Neutrophil (primary cell): ENCODE results near the gene GSTM5.
"Not testable (repeated sequence)": the region's sequence is repeated elsewhere in the genome, so short reads cannot be mapped to it uniquely, and the experiment has no call there.

ENCODE experiments used
- H3K27ac ChIP-seq: fragments of 200-600 bp; sonication (generic); 2 replicates; pipeline ENCODE4 v1.5.1; 2016; ENCODE audit warnings: mild to moderate bottlenecking, moderate library complexity
- H3K27me3 ChIP-seq: fragments of 200-600 bp; sonication (generic); 2 replicates; pipeline ENCODE4 v1.6.0; 2016; ENCODE audit warnings: mild to moderate bottlenecking
- H3K36me3 ChIP-seq: fragments of 200-600 bp; sonication (generic); 2 replicates; pipeline ENCODE4 v1.5.1; 2017
- H3K4me1 ChIP-seq, 2 experiments: fragments of 200-600 bp in 1 of 2; sonication (generic) in 1 of 2; 1 replicate in 1 of 2; 2 replicates in 1 of 2; pipeline versions ENCODE4 v1.5.1 to v1.6.1; 2013 to 2016; ENCODE audit warnings: low read depth in 1 of 2, low read length in 1 of 2, mild to moderate bottlenecking in 1 of 2, moderate library complexity in 1 of 2; ENCODE audit not compliant: control insufficient read depth in 1 of 2, insufficient read depth in 1 of 2
- H3K4me3 ChIP-seq, 2 experiments: fragments of 200-600 bp in 1 of 2; sonication (generic) in 1 of 2; 1 replicate in 1 of 2; 2 replicates in 1 of 2; pipeline ENCODE4 v1.5.1; 2013 to 2016; ENCODE audit warnings: low read depth in 1 of 2, low read length in 1 of 2, mild to moderate bottlenecking in 1 of 2, moderate library complexity in 1 of 2
- H3K9me3 ChIP-seq: fragments of 200-600 bp; sonication (generic); 2 replicates; pipeline ENCODE4 v1.5.1; 2016
- TF ChIP-seq, protein P1 (sequence below): fragments of 200-600 bp; sonication (generic); IDR thresholded peaks from 2 replicates; pipeline ENCODE4 v1.5.1; 2016; ENCODE audit warnings: antibody characterized with exemption

Gene GSTM5

DNA sequence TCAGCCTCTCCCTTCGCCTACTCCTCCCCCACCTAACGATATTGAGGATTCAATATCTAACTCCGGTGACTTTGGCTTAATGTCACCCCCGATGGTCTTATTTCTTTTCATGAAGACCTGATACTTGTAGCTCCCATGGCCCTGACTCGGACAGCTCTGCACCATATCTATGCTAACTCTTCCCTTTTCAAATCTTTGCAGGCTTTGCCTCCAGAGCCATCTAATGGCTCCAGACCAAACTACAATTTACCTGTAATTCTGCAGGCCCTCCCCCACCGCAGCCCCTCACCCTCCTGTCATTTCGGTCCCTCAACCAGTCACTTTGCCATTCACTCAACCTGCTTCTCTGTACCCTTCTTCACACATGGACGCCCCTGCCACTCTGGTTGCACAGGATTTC lies 7.9 kb upstream of the GSTM5 start:
- H3K27ac ChIP-seq, result no peak overlapping the region
- TF ChIP-seq, protein P1, sequence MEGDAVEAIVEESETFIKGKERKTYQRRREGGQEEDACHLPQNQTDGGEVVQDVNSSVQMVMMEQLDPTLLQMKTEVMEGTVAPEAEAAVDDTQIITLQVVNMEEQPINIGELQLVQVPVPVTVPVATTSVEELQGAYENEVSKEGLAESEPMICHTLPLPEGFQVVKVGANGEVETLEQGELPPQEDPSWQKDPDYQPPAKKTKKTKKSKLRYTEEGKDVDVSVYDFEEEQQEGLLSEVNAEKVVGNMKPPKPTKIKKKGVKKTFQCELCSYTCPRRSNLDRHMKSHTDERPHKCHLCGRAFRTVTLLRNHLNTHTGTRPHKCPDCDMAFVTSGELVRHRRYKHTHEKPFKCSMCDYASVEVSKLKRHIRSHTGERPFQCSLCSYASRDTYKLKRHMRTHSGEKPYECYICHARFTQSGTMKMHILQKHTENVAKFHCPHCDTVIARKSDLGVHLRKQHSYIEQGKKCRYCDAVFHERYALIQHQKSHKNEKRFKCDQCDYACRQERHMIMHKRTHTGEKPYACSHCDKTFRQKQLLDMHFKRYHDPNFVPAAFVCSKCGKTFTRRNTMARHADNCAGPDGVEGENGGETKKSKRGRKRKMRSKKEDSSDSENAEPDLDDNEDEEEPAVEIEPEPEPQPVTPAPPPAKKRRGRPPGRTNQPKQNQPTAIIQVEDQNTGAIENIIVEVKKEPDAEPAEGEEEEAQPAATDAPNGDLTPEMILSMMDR, result no peak
- H3K9me3 ChIP-seq, result peaks cover 13% of the 10 kb centered on the region
- no peaks in the 10 kb centered on the region for H3K27me3 ChIP-seq
- no peaks in the 10 kb centered on the region for H3K36me3 ChIP-seq
- no peaks in the 10 kb centered on the region for H3K4me1 ChIP-seq
- H3K4me3 ChIP-seq, result no peak overlapping the region

DNA sequence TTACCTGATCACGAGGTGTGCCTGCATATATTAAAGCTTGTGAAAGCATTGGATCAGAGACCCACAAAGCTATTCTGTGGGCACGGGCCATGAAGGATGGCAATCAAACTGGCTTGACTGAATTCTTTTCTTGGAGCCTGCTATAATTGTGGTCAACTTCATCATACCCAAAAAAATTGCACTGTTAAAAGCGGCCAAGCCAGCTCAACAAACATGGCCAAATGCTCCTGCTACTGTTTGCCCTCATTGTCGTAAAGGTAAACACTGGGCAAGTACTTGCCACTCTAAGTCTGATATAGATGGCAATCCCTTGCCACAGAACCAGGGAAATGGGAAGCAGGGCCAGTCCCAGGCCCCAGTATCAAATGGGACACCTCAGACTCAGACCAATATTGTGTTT lies 6.6 kb upstream of the GSTM5 start:
- peaks cover 13% of the 10 kb centered on the region for H3K9me3 ChIP-seq
- H3K4me3 ChIP-seq, result no peak overlapping the region
- TF ChIP-seq, protein P1, result no peak
- H3K4me1 ChIP-seq, result no peaks in the 10 kb centered on the region
- no peaks in the 10 kb centered on the region for H3K27me3 ChIP-seq
- no peaks in the 10 kb centered on the region for H3K36me3 ChIP-seq
- no peak overlapping the region for H3K27ac ChIP-seq

DNA sequence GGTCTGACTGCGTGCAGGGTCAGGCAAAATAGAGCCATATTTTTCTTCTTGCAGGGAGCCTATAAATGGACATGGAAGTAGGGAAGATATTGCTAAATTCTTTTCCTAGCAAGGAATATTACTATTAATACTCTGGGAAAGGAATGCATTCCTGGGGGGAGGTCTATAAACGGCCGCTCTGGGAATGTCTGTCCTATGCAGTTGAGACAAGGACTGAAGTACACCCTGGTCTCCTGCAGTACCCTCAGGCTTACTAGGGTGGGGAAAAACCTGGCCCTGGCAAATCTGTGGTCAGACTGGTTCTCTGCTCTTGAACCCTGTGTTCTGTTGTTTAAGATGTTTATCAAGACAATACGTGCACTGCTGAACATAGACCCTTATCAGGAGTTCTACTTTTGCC lies 3.1 kb upstream of the GSTM5 start:
- H3K36me3 ChIP-seq, H3K27ac ChIP-seq, H3K4me1 ChIP-seq, H3K4me3 ChIP-seq: not testable (repeated sequence)
- H3K9me3 ChIP-seq, result peaks cover 13% of the 10 kb centered on the region
- H3K27me3 ChIP-seq, result peaks cover 14% of the 10 kb centered on the region

GRCh38 chr1:109709822-109710221 lies 2.2 kb upstream of the GSTM5 start:
- H3K27ac ChIP-seq, H3K4me1 ChIP-seq, H3K4me3 ChIP-seq, H3K36me3 ChIP-seq: not testable (repeated sequence)
- H3K9me3 ChIP-seq, result peaks cover 13% of the 10 kb centered on the region
- H3K27me3 ChIP-seq, result peaks cover 14% of the 10 kb centered on the region

GRCh38 chr1:109712321-109712864 lies 342 bp downstream of the GSTM5 start:
- peaks cover 13% of the 10 kb centered on the region for H3K9me3 ChIP-seq
- H3K27me3 ChIP-seq, result peaks cover 14% of the 10 kb centered on the region
- no peaks in the 10 kb centered on the region for H3K36me3 ChIP-seq
- H3K27ac ChIP-seq, result no peak overlapping the region
- TF ChIP-seq, protein P1, result no peak
- H3K4me1 ChIP-seq, result no peaks in the 10 kb centered on the region
- H3K4me3 ChIP-seq, result no peak overlapping the region

DNA sequence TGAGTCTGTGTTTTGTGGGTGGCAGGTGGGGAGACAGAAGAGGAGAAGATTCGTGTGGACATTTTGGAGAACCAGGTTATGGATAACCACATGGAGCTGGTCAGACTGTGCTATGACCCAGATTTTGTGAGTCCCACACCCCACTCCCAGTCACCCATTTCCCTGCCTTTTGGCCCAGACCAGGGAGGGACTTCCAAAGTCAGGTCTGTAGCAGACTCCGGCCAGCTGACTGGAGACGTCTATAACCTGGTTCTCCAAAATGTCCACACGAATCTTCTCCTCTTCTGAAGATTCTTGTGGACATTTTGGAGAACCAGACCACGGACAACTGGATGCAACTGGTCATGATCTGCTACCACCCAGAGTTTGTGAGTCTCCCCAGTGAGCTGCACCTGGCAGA lies 1.6 kb downstream of the GSTM5 start:
- TF ChIP-seq, protein P1, result no peak
- H3K27me3 ChIP-seq, result peaks cover 14% of the 10 kb centered on the region
- H3K4me3 ChIP-seq, result no peak overlapping the region
- H3K4me1 ChIP-seq, result no peaks in the 10 kb centered on the region
- H3K36me3 ChIP-seq, result no peaks in the 10 kb centered on the region
- peaks cover 4% of the 10 kb centered on the region for H3K9me3 ChIP-seq
- H3K27ac ChIP-seq, result no peak overlapping the region
